Prostate gland (tissue), 2 donors: Measurements from ENCODE around the gene C3orf22. TPM values are rescaled to one million over a fixed set of nuclear protein-coding genes. Genes with fewer than 3 reads are reported as not detected.

ENCODE experiments used
- DNase-seq: peaks from one replicate; pipeline ENCODE4 v3.0.0-alpha.2; 2019; ENCODE audit warnings: low spot score
- H3K27ac ChIP-seq, 2 donors: fragments of 200-600 bp; sonication (generic); 2 replicates each; pipeline ENCODE4 v1.5.1; 2017 to 2019
- H3K27me3 ChIP-seq: fragments of 200-600 bp; sonication (generic); replicated peaks from 2 replicates; pipeline ENCODE4 v1.5.1; 2019; ENCODE audit not compliant: insufficient read depth
- H3K36me3 ChIP-seq, 2 donors: fragments of 200-600 bp; sonication (generic); 1 replicate in 1 of 2; 2 replicates in 1 of 2; pipeline versions ENCODE4 v1.5.1 to v1.8.1; 2017 to 2019
- H3K4me1 ChIP-seq: fragments of 200-600 bp; sonication (generic); replicated peaks from 2 replicates; pipeline ENCODE4 v1.5.1; 2019
- H3K4me3 ChIP-seq, 2 donors: fragments of 200-600 bp; sonication (generic); 2 replicates each; pipeline ENCODE4 v1.5.1; 2017 to 2019
- H3K9me3 ChIP-seq: fragments of 200-600 bp; sonication (generic); 2 replicates; pipeline ENCODE4 v1.5.1; 2017
- CTCF ChIP-seq, 4 experiments: fragments of 200-600 bp in 2 of 4; fragments of 450-650 bp in 2 of 4; sonication (generic) in 2 of 4; IDR thresholded peaks; 1 replicate in 3 of 4; 2 replicates in 1 of 4; pipeline ENCODE4 v1.5.1; 2016 to 2019; ENCODE audit warnings: antibody characterized with exemption in 4 of 4, mild to moderate bottlenecking in 2 of 4, moderate library complexity in 2 of 4
- POLR2A ChIP-seq: fragments of 450-650 bp; IDR thresholded peaks from one replicate; pipeline ENCODE4 v1.6.1; 2016; ENCODE audit warnings: antibody characterized with exemption, mild to moderate bottlenecking
- POLR2AphosphoS5 ChIP-seq: sonication (generic); formaldehyde crosslinking; IDR thresholded peaks from one replicate; pipeline ENCODE4 v1.6.1; 2017; ENCODE audit warnings: antibody characterized with exemption
- WGBS: methylation state at CpG from one replicate; pipeline ENCODE4 v1.1.5; 2018; 5-methylcytosine and 5-hydroxymethylcytosine counted together
- intact Hi-C: fragments of 100-400 bp; cut with DNase I; formaldehyde crosslinking; loops from one replicate; pipeline ENCODE4 v1.14.2; 2022
- total RNA-seq, 2 donors: library from RNA; depleted of rRNA; stranded (reverse); fragments of >200 nt; gene quantifications; one replicate each; pipeline ENCODE4 v1.1.0, GENCODE V29; 2016

Gene C3orf22
- total RNA-seq, 2 donors from 2014 or later = 4.9 TPM; not detected in 1

- H3K4me1 ChIP-seq = no peaks in the 10 kb centered on the region
- H3K27ac ChIP-seq = no peak overlapping the region
- intact Hi-C loops = no loop called here
- H3K36me3 ChIP-seq = no peaks in the 10 kb centered on the region
- no peak overlapping the region for H3K4me3 ChIP-seq
- TF ChIP-seq POLR2A (no peak), CTCF (IDR thresholded peaks at IDR 0.05) (no peak), POLR2AphosphoS5 (no peak)
- H3K9me3 ChIP-seq = no peaks in the 10 kb centered on the region
- WGBS = 91% methylated on average over 16 of the region's 19 CpGs
- no peak for DNase-seq
- H3K27me3 ChIP-seq = no peaks in the 10 kb centered on the region
Observed at GRCh38 chr3:126554560-126555525, 3.9 kb downstream of the C3orf22 start.

- intact Hi-C loops = no loop called here
- WGBS = 84% methylated on average over 19 of the region's 19 CpGs
- Histone ChIP-seq H3K4me3 (no peak overlapping the region), H3K27me3 (no peaks in the 10 kb centered on the region), H3K27ac (no peak overlapping the region), H3K9me3 (no peaks in the 10 kb centered on the region), H3K36me3 (no peaks in the 10 kb centered on the region), H3K4me1 (no peaks in the 10 kb centered on the region)
- DNase-seq = no peak
- no peak for TF ChIP-seq POLR2A
- TF ChIP-seq POLR2AphosphoS5 = no peak
- TF ChIP-seq CTCF (IDR thresholded peaks at IDR 0.05) = no peak
Observed at GRCh38 chr3:126553284-126554084, 5.2 kb downstream of the C3orf22 start.

GRCh38 chr3:126552688-126553283 lies 5.9 kb downstream of the C3orf22 start:
- no peak for DNase-seq
- Histone ChIP-seq H3K27me3 (no peaks in the 10 kb centered on the region), H3K9me3 (no peaks in the 10 kb centered on the region), H3K4me1 (no peaks in the 10 kb centered on the region), H3K27ac (no peak overlapping the region), H3K36me3 (no peaks in the 10 kb centered on the region), H3K4me3 (no peak overlapping the region)
- intact Hi-C loops = no loop called here
- WGBS = 79% methylated on average over 14 of the region's 14 CpGs
- TF ChIP-seq POLR2AphosphoS5 (no peak), CTCF (IDR thresholded peaks at IDR 0.05) (no peak), POLR2A (no peak)

GRCh38 chr3:126551839-126552687 lies 6.7 kb downstream of the C3orf22 start:
- TF ChIP-seq POLR2AphosphoS5 = no peak
- no peak for DNase-seq

More at GRCh38 chr3:126551839-126552687, 6.7 kb downstream of the C3orf22 start:
- no peaks in the 10 kb centered on the region for H3K36me3 ChIP-seq
- no peaks in the 10 kb centered on the region for H3K27me3 ChIP-seq
- no peaks in the 10 kb centered on the region for H3K9me3 ChIP-seq
- intact Hi-C loops = no loop called here
- WGBS = 89% methylated on average over 9 of the region's 17 CpGs
- H3K27ac ChIP-seq = no peak overlapping the region
- no peak overlapping the region for H3K4me3 ChIP-seq
- no peaks in the 10 kb centered on the region for H3K4me1 ChIP-seq
